H1 (cell line): ENCODE measurements around the gene CBX4. TPM values are rescaled to one million over a fixed set of nuclear protein-coding genes. Genes with fewer than 3 reads are reported as not detected.

ENCODE experiments used
- ASH2L ChIP-seq: fragments of 200-600, 300-600 bp; sonication (generic); IDR thresholded peaks from one replicate; pipeline ENCODE4 v1.7.1; 2017; ENCODE audit warnings: low read length
- BACH1 ChIP-seq: IDR thresholded peaks from 2 replicates; pipeline ENCODE4 v1.6.1; 2012; ENCODE audit warnings: low read length, improper control_type of control experiment
- BCL11A ChIP-seq, 2 experiments: IDR thresholded peaks; one replicate each; pipeline ENCODE4 v1.6.1; 2011; ENCODE audit warnings: low read depth in 2 of 2, low read length in 2 of 2, mild to moderate bottlenecking in 2 of 2
- BRCA1 ChIP-seq: IDR thresholded peaks from 2 replicates; pipeline ENCODE4 v1.6.1; 2012; ENCODE audit warnings: low read depth, low read length, improper control_type of control experiment
- CBX8 ChIP-seq: fragments of 300-800, 300-1000 bp; sonication (generic); IDR thresholded peaks from 2 replicates; pipeline ENCODE4 v1.7.1; 2016; ENCODE audit warnings: low read depth, low read length, borderline replicate concordance
- CEBPB ChIP-seq: IDR thresholded peaks from 2 replicates; pipeline ENCODE4 v1.6.1; 2012; ENCODE audit warnings: low read depth, low read length
- CHD2 ChIP-seq: IDR thresholded peaks from 2 replicates; pipeline ENCODE4 v1.6.1; 2012; ENCODE audit warnings: low read length, improper control_type of control experiment
- CREB1 ChIP-seq: IDR thresholded peaks from 2 replicates; pipeline ENCODE4 v1.6.1; 2012; ENCODE audit warnings: inconsistent platforms
- CTBP2 ChIP-seq: IDR thresholded peaks from 2 replicates; pipeline ENCODE4 v1.7.0; 2011; ENCODE audit warnings: borderline replicate concordance, mild to moderate bottlenecking, moderate library complexity, mixed read lengths, low read length; ENCODE audit not compliant: insufficient read depth, insufficient read length
- EGR1 ChIP-seq: IDR thresholded peaks from 2 replicates; pipeline ENCODE4 v1.6.1; 2011; ENCODE audit warnings: low read depth, low read length, borderline replicate concordance
- EZH2 ChIP-seq: fragments of 200-600 bp; sonication (generic); IDR thresholded peaks from 2 replicates; pipeline ENCODE4 v1.7.1; 2012; ENCODE audit warnings: low read depth, mild to moderate bottlenecking, moderate library complexity, low read length, inconsistent platforms; ENCODE audit not compliant: severe bottlenecking
- POLR2A ChIP-seq, 2 experiments: IDR thresholded peaks; 1 replicate in 1 of 2; 2 replicates in 1 of 2; pipeline ENCODE4 v1.6.1; 2011; ENCODE audit warnings: low read depth in 2 of 2, low read length in 2 of 2, mild to moderate bottlenecking in 2 of 2; ENCODE audit errors: control extremely low read depth in 1 of 2
- POLR2AphosphoS5 ChIP-seq: IDR thresholded peaks from 2 replicates; pipeline ENCODE4 v1.6.1; 2011; ENCODE audit warnings: low read depth, low read length
- RAD21 ChIP-seq, 2 experiments: IDR thresholded peaks in 1 of 2; conservative IDR thresholded peaks in 1 of 2; 2 replicates each; pipeline ENCODE4 v1.6.1; 2011; ENCODE audit warnings: low read depth in 2 of 2, low read length in 2 of 2, improper control_type of control experiment in 1 of 2, inconsistent platforms in 1 of 2, mild to moderate bottlenecking in 1 of 2, moderate library complexity in 1 of 2
- RFX5 ChIP-seq: IDR thresholded peaks from 2 replicates; pipeline ENCODE4 v1.6.1; 2011; ENCODE audit warnings: low read depth, low read length, improper control_type of control experiment, borderline replicate concordance
- RNF2 ChIP-seq: fragments of 200-900, 300-1000 bp; sonication (generic); IDR thresholded peaks from 2 replicates; pipeline ENCODE4 v1.7.1; 2016; ENCODE audit warnings: borderline replicate concordance, low read depth, mild to moderate bottlenecking, antibody characterized with exemption, low read length; ENCODE audit not compliant: poor library complexity, severe bottlenecking; ENCODE audit errors: missing control alignments
- SIRT6 ChIP-seq: IDR thresholded peaks from one replicate; pipeline ENCODE4 v1.7.1; 2012; ENCODE audit warnings: low read length, inconsistent platforms
- SIX5 ChIP-seq: IDR thresholded peaks from 2 replicates; pipeline ENCODE4 v1.6.1; 2011; ENCODE audit warnings: mild to moderate bottlenecking, low read depth, low read length
- SP1 ChIP-seq: IDR thresholded peaks from 2 replicates; pipeline ENCODE4 v1.6.1; 2011; ENCODE audit warnings: low read depth, low read length
- SP2 ChIP-seq: IDR thresholded peaks from 2 replicates; pipeline ENCODE4 v1.6.1; 2012; ENCODE audit warnings: mild to moderate bottlenecking, low read length, inconsistent platforms
- SRF ChIP-seq: IDR thresholded peaks from 2 replicates; pipeline ENCODE4 v1.6.1; 2011; ENCODE audit warnings: mild to moderate bottlenecking, low read depth, low read length, moderate library complexity
- TBP ChIP-seq: IDR thresholded peaks from 2 replicates; pipeline ENCODE4 v1.6.1; 2011; ENCODE audit warnings: low read depth, low read length, improper control_type of control experiment
- TCF12 ChIP-seq: IDR thresholded peaks from 2 replicates; pipeline ENCODE4 v1.6.1; 2011; ENCODE audit warnings: low read depth, mild to moderate bottlenecking, low read length
- TEAD4 ChIP-seq: IDR thresholded peaks from 2 replicates; pipeline ENCODE4 v1.6.1; 2012; ENCODE audit warnings: low read depth, low read length, inconsistent platforms, mixed read lengths
- YY1 ChIP-seq: IDR thresholded peaks from 2 replicates; pipeline ENCODE4 v1.6.1; 2011; ENCODE audit warnings: low read depth, mild to moderate bottlenecking, low read length
- ZNF274 ChIP-seq: IDR thresholded peaks from 2 replicates; pipeline ENCODE4 v1.7.0; 2012; ENCODE audit warnings: low read length, borderline replicate concordance; ENCODE audit errors: extremely low read depth
- polyA plus RNA-seq, 7 experiments: library from polyadenylated mRNA; depleted of rRNA in 3 of 7; stranded (reverse) in 5 of 7; unstranded in 2 of 7; fragments of >200 nt in 5 of 7; fragments of 200-250 nt in 2 of 7; gene quantifications; 1 replicate in 5 of 7; 2 replicates in 1 of 7; 4 replicates in 1 of 7; pipeline versions ENCODE4 v1.2.1 to v1.2.3, GENCODE V29; 2011 to 2013; ENCODE audit warnings: missing spikeins in 2 of 7, mixed read lengths in 2 of 7
- total RNA-seq: library from RNA; stranded (reverse); fragmentation: NEBNext Ultra II Directional; extraction: Animal tissue kit (Norgen Biotek cat#: 25700); gene quantifications from 2 replicates; pipeline ENCODE4 v1.2.1, GENCODE V29; 2021

Gene CBX4
- total and polyA plus RNA-seq, 2 of the 8 experiments (the other 6 are each of a cell fraction or from before 2014, with no cell fraction given): 1.8 to 4.0 TPM

DNA sequence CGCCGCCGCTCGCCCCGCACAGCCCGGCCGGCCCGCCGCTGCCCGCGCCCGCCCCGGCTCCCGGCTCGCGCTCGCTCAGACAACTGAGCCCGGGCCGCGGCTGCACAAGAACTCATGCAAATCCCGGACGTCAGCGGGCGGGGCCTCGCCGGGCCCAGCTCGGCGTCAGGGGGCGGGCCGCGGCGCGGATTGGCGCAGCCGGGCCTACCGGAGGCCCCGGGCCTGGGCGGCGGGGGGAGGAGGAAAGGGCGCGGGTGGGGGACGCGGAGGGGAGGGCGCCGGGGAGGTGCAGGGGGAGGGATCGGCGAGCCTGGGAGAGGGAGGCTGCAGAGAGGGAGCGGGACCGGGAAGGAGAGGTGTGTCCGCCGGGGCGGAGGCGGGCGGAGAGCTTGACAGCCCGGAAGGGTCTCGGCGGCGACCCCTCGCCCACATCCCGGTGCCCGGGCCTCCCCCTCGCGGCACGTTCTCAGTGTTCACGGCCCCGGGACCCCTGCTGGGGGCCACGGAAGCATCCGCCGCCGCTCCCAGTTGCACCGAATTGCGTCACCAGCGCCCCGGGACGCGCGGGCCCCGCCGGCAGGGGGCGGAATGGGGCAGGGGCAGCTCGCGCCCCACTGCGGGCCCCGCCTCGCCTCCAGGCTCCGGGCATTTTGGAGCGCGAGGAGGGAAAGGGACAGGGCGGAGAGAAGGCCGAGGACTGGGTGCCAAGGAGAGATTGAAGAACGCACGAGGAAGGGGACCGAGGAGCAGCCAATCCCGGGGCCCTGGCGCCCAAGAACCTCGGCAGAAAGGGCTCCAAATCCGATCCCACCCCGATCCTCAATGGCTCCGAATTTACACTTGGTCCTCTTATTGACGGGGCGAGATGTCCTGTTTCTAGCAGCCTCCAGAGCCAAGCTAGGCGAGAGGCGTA is at the start of gene CBX4 (continued):
- TF ChIP-seq EZH2 (no peak), SP2 (no peak), RAD21 (IDR thresholded peaks at IDR 0.05 in 1 of 2, conservative IDR thresholded peaks at IDR 0.05 in 1 of 2; ENCODE audit: low read depth in 2 of 2, low read length in 2 of 2) (peak; percentile 17 to 45; a peak in 3 of 4 replicates), YY1 (no peak; the same call in 1 of the 2 replicates), EGR1 (no peak), CHD2 (no peak), CEBPB (peak; percentile 92), SP1 (no peak), POLR2AphosphoS5 (no peak), CTBP2 (no peak), POLR2A (IDR thresholded peaks at IDR 0.05; ENCODE audit: control extremely low read depth in 1 of 2, low read depth in 2 of 2, low read length in 2 of 2) (peak in 1 of 2 experiments; percentile 50; a peak in 2 of 3 replicates), CBX8 (no peak), TCF12 (no peak), SIX5 (no peak), ZNF274 (no peak), BACH1 (no peak), ASH2L (peak; percentile 39), RFX5 (no peak), TEAD4 (no peak), RNF2 (peak; percentile 25), SRF (no peak), SIRT6 (no peak), TBP (peak; percentile 88; the same call in 1 of the 2 replicates), BCL11A (IDR thresholded peaks at IDR 0.05; ENCODE audit: low read depth in 2 of 2, low read length in 2 of 2) (no peak), CREB1 (peak; percentile 67), BRCA1 (no peak)
